GM12875 (cell line): ENCODE results near the gene ITK.
A peak's percentile ranks its signal among the peaks of the same experiment; 100 is the strongest.

Source experiments
- H3K4me3 ChIP-seq: one replicate; pipeline ENCODE4 v1.5.1; 2011; ENCODE audit warnings: low read depth, low read length, control low read depth
- CTCF ChIP-seq: IDR thresholded peaks from 2 replicates; pipeline ENCODE4 v1.5.1; 2011; ENCODE audit warnings: low read depth, mild to moderate bottlenecking, control low read depth, inconsistent platforms, low read length, moderate library complexity, borderline replicate concordance; ENCODE audit not compliant: insufficient read depth

The ITK gene

GRCh38 chr5:157300564-157300963 is 119.9 kb downstream of the ITK start:
- H3K4me3 ChIP-seq, result no peak overlapping the region
- TF ChIP-seq CTCF, result no peak

GRCh38 chr5:157301066-157301465 is 120.4 kb downstream of the ITK start:
- H3K4me3 ChIP-seq, result no peak overlapping the region
- TF ChIP-seq CTCF, result no peak

GRCh38 chr5:157303023-157303422 is 122.4 kb downstream of the ITK start:
- no peak overlapping the region for H3K4me3 ChIP-seq
- no peak for TF ChIP-seq CTCF

GRCh38 chr5:157303667-157304327 is 123.2 kb downstream of the ITK start:
- 0 out of 2 replicates have a peak, but pooled peaks have one; percentile 26 for TF ChIP-seq CTCF
- H3K4me3 ChIP-seq, result no peak overlapping the region
